IPS-NIHi7 (cell line): ENCODE results near the gene BTBD2.

Source experiments
- DNase-seq: peaks from one replicate; pipeline ENCODE4 v3.0.0; 2012; ENCODE audit warnings: mixed read lengths; ENCODE audit errors: extremely low spot score

BTBD2 gene

GRCh38 chr19:1942078-1942933, 73.2 kb downstream of the BTBD2 start:
- peak; percentile 90 for DNase-seq

- no peak for DNase-seq
These were observed 74.1 kb downstream of the BTBD2 start, which contains the start of gene CSNK1G2 for GRCh38 chr19:1941146-1942077. TSS of gene CSNK1G2 (plus strand) at chr19:1941172. CDS start at chr19:1969773, 28,601 bp downstream.

DNA sequence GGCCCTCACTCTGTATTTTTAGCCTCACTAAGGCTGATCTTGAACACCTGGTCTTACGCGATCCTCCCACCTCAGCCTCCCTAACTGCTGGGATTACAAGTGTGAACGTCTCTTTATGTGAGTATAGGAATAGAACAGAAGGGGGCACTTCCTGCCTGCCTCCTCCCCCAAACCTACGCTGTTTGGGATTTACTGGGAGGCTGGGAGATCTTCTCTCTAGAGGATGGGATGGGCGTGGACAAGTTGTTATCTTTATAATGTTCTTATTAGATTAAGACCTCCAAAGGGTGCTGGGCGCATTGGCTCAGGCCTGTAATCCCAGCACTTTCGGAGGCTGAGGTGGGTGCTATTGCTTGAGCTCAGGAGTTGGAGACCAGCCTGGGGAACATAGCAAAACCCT, 77.4 kb downstream of the BTBD2 start:
- DNase-seq, result no peak

GRCh38 chr19:1936916-1937610, 78.5 kb downstream of the BTBD2 start:
- DNase-seq, result no peak

GRCh38 chr19:1936430-1936829, 79.1 kb downstream of the BTBD2 start:
- no peak for DNase-seq

GRCh38 chr19:1935484-1936208, 79.9 kb downstream of the BTBD2 start:
- DNase-seq, result no peak
